GM23338 (cell line): Measurements from ENCODE around the gene PERM1. TPM values are rescaled to one million over a fixed set of nuclear protein-coding genes. Genes with fewer than 3 reads are reported as not detected.

ENCODE experiments used
- ATAC-seq: fragments of 200-7000 bp; cut with Tn5 transposase; 3 replicates; pipeline ENCODE4 v1.9.1; 2020
- DNase-seq: peaks from one replicate; pipeline ENCODE4 v3.0.0-alpha.2; 2015; ENCODE audit warnings: low spot score
- H2AFZ ChIP-seq: fragments of 200-600 bp; sonication (generic); 2 replicates; pipeline ENCODE4 v1.8.0; 2016; ENCODE audit warnings: antibody characterized with exemption, mild to moderate bottlenecking, moderate library complexity
- H3F3A ChIP-seq: fragments of 200-600 bp; sonication (generic); replicated peaks from 2 replicates; pipeline ENCODE4 v1.8.0; 2017; ENCODE audit warnings: antibody characterized with exemption, mixed run types, low read depth
- H3K27ac ChIP-seq: fragments of 200-600 bp; sonication (generic); 2 replicates; pipeline ENCODE4 v1.6.1; 2016; ENCODE audit warnings: low read depth
- H3K27me3 ChIP-seq: fragments of 200-600 bp; sonication (generic); 2 replicates; pipeline ENCODE4 v1.8.0; 2016; ENCODE audit warnings: mild to moderate bottlenecking, mixed run types, moderate library complexity; ENCODE audit not compliant: insufficient read depth
- H3K36me3 ChIP-seq: fragments of 200-600 bp; sonication (generic); 2 replicates; pipeline ENCODE4 v1.8.0; 2016; ENCODE audit warnings: mild to moderate bottlenecking; ENCODE audit not compliant: insufficient read depth
- H3K4me1 ChIP-seq: fragments of 200-600 bp; sonication (generic); 2 replicates; pipeline ENCODE4 v1.8.0; 2016; ENCODE audit warnings: mild to moderate bottlenecking, moderate library complexity; ENCODE audit not compliant: insufficient read depth
- H3K4me2 ChIP-seq: fragments of 200-600 bp; sonication (generic); 2 replicates; pipeline ENCODE4 v1.7.1; 2017; ENCODE audit warnings: mixed run types
- H3K4me3 ChIP-seq: fragments of 200-600 bp; sonication (generic); 2 replicates; pipeline ENCODE4 v1.6.1; 2016; ENCODE audit warnings: mixed run types
- H3K79me2 ChIP-seq: fragments of 200-600 bp; sonication (generic); replicated peaks from 2 replicates; pipeline ENCODE4 v1.8.0; 2017; ENCODE audit warnings: mild to moderate bottlenecking; ENCODE audit not compliant: insufficient read depth
- H3K9me2 ChIP-seq: fragments of 200-600 bp; sonication (generic); 2 replicates; pipeline ENCODE4 v1.8.0; 2017; ENCODE audit not compliant: insufficient read depth
- H4K20me1 ChIP-seq: fragments of 200-600 bp; sonication (generic); replicated peaks from 2 replicates; pipeline ENCODE4 v1.8.0; 2017; ENCODE audit warnings: mild to moderate bottlenecking; ENCODE audit not compliant: insufficient read depth
- H3K27ac Mint-ChIP-seq: 2 replicates; pipeline ENCODE4 v1.8.0; 2020; ENCODE audit warnings: inconsistent platforms, mild to moderate bottlenecking, moderate library complexity, mixed read lengths
- H3K27me3 Mint-ChIP-seq: 3 replicates; pipeline ENCODE4 v1.8.0; 2022; ENCODE audit warnings: low read depth, mild to moderate bottlenecking, moderate library complexity, mixed read lengths, inconsistent platforms; ENCODE audit not compliant: insufficient read depth, poor library complexity
- H3K36me3 Mint-ChIP-seq: 3 replicates; pipeline ENCODE4 v1.8.0; 2021; ENCODE audit warnings: low read depth, mild to moderate bottlenecking, inconsistent platforms, moderate library complexity, mixed read lengths
- H3K4me1 Mint-ChIP-seq: 3 replicates; pipeline ENCODE4 v1.8.0; 2020; ENCODE audit warnings: mild to moderate bottlenecking, inconsistent platforms, mixed read lengths
- H3K4me3 Mint-ChIP-seq: 3 replicates; pipeline ENCODE4 v1.8.0; 2021; ENCODE audit warnings: moderate library complexity, mild to moderate bottlenecking, inconsistent platforms, mixed read lengths
- H3K9me3 Mint-ChIP-seq: 3 replicates; pipeline ENCODE4 v1.8.0; 2020; ENCODE audit warnings: moderate library complexity, mild to moderate bottlenecking, inconsistent platforms, mixed read lengths
- CREB1 ChIP-seq: fragments of 250-450 bp; sonication (Bioruptor Pico); IDR thresholded peaks from 2 replicates; pipeline ENCODE4 v1.5.0; 2020; ENCODE audit warnings: low read depth, mild to moderate bottlenecking, moderate library complexity
- CTCF ChIP-seq, 2 experiments: fragments of 200-600 bp in 1 of 2; sonication (generic) in 1 of 2; conservative IDR thresholded peaks; 2 replicates each; pipeline versions ENCODE4 v1.5.1 to v1.6.1; 2016 to 2017; ENCODE audit warnings: antibody characterized with exemption in 2 of 2, low read depth in 2 of 2, mild to moderate bottlenecking in 2 of 2, moderate library complexity in 1 of 2
- ETS1 ChIP-seq: IDR thresholded peaks from 2 replicates; pipeline ENCODE4 v1.6.1; 2016; ENCODE audit warnings: antibody characterized with exemption
- EZH2 ChIP-seq: fragments of 200-600 bp; sonication (generic); IDR thresholded peaks from one replicate; pipeline ENCODE4 v1.8.0; 2017; ENCODE audit warnings: antibody characterized with exemption, mild to moderate bottlenecking, low read depth; ENCODE audit not compliant: unreplicated experiment
- EZH2phosphoT487 ChIP-seq: fragments of 200-600 bp; sonication (generic); IDR thresholded peaks from one replicate; pipeline ENCODE4 v1.8.1; 2018; ENCODE audit warnings: antibody characterized with exemption; ENCODE audit not compliant: unreplicated experiment
- JUNB ChIP-seq: IDR thresholded peaks from one replicate; pipeline ENCODE4 v1.6.1; 2016; ENCODE audit warnings: antibody characterized with exemption; ENCODE audit not compliant: unreplicated experiment
- NANOG ChIP-seq: IDR thresholded peaks from 2 replicates; pipeline ENCODE4 v1.6.1; 2016; ENCODE audit warnings: antibody characterized with exemption, borderline replicate concordance
- POLR2AphosphoS5 ChIP-seq: IDR thresholded peaks from 2 replicates; pipeline ENCODE4 v1.6.1; 2016; ENCODE audit warnings: antibody characterized with exemption, low read depth
- REST ChIP-seq: IDR thresholded peaks from one replicate; pipeline ENCODE4 v1.6.1; 2018; ENCODE audit warnings: antibody characterized with exemption; ENCODE audit not compliant: unreplicated experiment
- STAT1 ChIP-seq: IDR thresholded peaks from one replicate; pipeline ENCODE4 v1.6.1; 2016; ENCODE audit warnings: antibody characterized with exemption; ENCODE audit not compliant: unreplicated experiment
- ZNF114 ChIP-seq: fragments of 250-450 bp; sonication (Bioruptor Pico); IDR thresholded peaks from 2 replicates; pipeline ENCODE4 v1.5.0; 2020; ENCODE audit warnings: mild to moderate bottlenecking, moderate library complexity
- ZNF331 ChIP-seq: fragments of 250-450 bp; sonication (Bioruptor Pico); IDR thresholded peaks from 2 replicates; pipeline ENCODE4 v1.5.0; 2020; ENCODE audit warnings: low read depth, mild to moderate bottlenecking, moderate library complexity
- ZNF462 ChIP-seq: fragments of 250-450 bp; sonication (Bioruptor Pico); IDR thresholded peaks from 2 replicates; pipeline ENCODE4 v1.5.0; 2020; ENCODE audit warnings: mild to moderate bottlenecking, moderate library complexity
- polyA plus RNA-seq: library from polyadenylated mRNA; unstranded; fragments of >200 nt; fragmentation: Nextera tagmentation; extraction: Ambion mirVana; gene quantifications from 2 replicates; pipeline ENCODE4 v1.2.1, GENCODE V29; 2016
- total RNA-seq: library from RNA; depleted of rRNA; stranded (reverse); fragments of >200 nt; shearing (Covaris generic); gene quantifications from 2 replicates; pipeline ENCODE4 v1.2.3, GENCODE V29; 2014

PERM1 gene
- total and polyA plus RNA-seq, 2 experiments from 2014 or later = 1.1 TPM; not detected in 1

- H3K4me1 Mint-ChIP-seq = peaks cover 34% of the 10 kb centered on the region
- Histone ChIP-seq H3F3A (no peaks in the 10 kb centered on the region), H4K20me1 (peaks cover 4% of the 10 kb centered on the region; the same call in 1 of the 2 replicates), H3K4me1 (peaks cover 47% of the 10 kb centered on the region), H3K9me2 (no peaks in the 10 kb centered on the region), H3K4me2 (peak overlapping the region; percentile 71), H3K27ac (0 out of 2 replicates have a peak overlapping the region, but pooled peaks have one; percentile 50), H3K79me2 (0 out of 2 replicates have a peak, but pooled peaks cover 5% of the 10 kb centered on the region), H3K36me3 (no peaks in the 10 kb centered on the region), H3K4me3 (peak overlapping the region; percentile 43; the same call in 1 of the 2 replicates), H2AFZ (no peak overlapping the region), H3K27me3 (no peaks in the 10 kb centered on the region; the same call in 1 of the 2 replicates)
- no peak for TF ChIP-seq REST
- TF ChIP-seq ZNF462 (CRISPR knock-in tag) = no peak
- no peak for TF ChIP-seq JUNB
- no peak for TF ChIP-seq CREB1 (CRISPR knock-in tag)
- no peak for TF ChIP-seq ZNF331 (CRISPR knock-in tag)
- TF ChIP-seq CTCF (conservative IDR thresholded peaks at IDR 0.05; ENCODE audit: low read depth in 2 of 2) = no peak
- no peak for TF ChIP-seq NANOG
- no peak for TF ChIP-seq EZH2
- no peak for TF ChIP-seq STAT1
- no peak for TF ChIP-seq ZNF114 (CRISPR knock-in tag)
- TF ChIP-seq POLR2AphosphoS5 = no peak
- no peak for TF ChIP-seq ETS1
- TF ChIP-seq EZH2phosphoT487 = no peak
- H3K27me3 Mint-ChIP-seq = peaks cover 14% of the 10 kb centered on the region
- ATAC-seq = peak; percentile 56
- peaks cover 20% of the 10 kb centered on the region for H3K36me3 Mint-ChIP-seq
- peak; percentile 97 for DNase-seq
- no peak overlapping the region for H3K27ac Mint-ChIP-seq
- no peaks in the 10 kb centered on the region for H3K9me3 Mint-ChIP-seq
- H3K4me3 Mint-ChIP-seq = no peak overlapping the region; the same call in 2 of the 3 replicates
Observed at GRCh38 chr1:1024771-1025699, 43.1 kb upstream of the PERM1 start.
